ENCODE data around the gene PPFIA3. TPM values are rescaled to one million over a fixed set of nuclear protein-coding genes. Genes with fewer than 3 reads are reported as not detected.

The PPFIA3 gene
- polyA plus RNA-seq, 1 experiment: 0.63 TPM

- CTCF ChIA-PET: interaction anchor here (0.9 to 2.3 kb wide), 2 partner anchors 13 to 88 kb away, joined by 3 to 11 read pairs; no protein-coding TSS in a partner anchor
- no peak overlapping the region for H3K27ac ChIP-seq (ENCODE audit: low read depth, low read length)
- H3K9me3 ChIP-seq (ENCODE audit: control insufficient read depth, insufficient read depth, low read length): no peaks in the 10 kb centered on the region
- no peak overlapping the region for H3K4me3 ChIP-seq (ENCODE audit: low read depth, low read length)
- no peaks in the 10 kb centered on the region for H3K27me3 ChIP-seq (ENCODE audit: control insufficient read depth, insufficient read depth, low read length)
- DNase-seq (ENCODE audit: low read depth, low spot score): no peak
- POLR2A ChIA-PET: no interaction called here
- TF ChIP-seq CTCF (IDR thresholded peaks at IDR 0.05; ENCODE audit: low read depth, low read length): no peak
These were observed 8.8 kb upstream of the PPFIA3 start for GRCh38 chr19:49110567-49110966.

GRCh38 chr19:49111218-49111998 is 7.9 kb upstream of the PPFIA3 start:
- CTCF ChIA-PET: interaction anchor here (0.9 to 2.3 kb wide), 3 partner anchors 14 to 114 kb away, joined by 3 to 11 read pairs (median 3); no protein-coding TSS in a partner anchor
- TF ChIP-seq CTCF (IDR thresholded peaks at IDR 0.05; ENCODE audit: low read depth, low read length): no peak
- no peaks in the 10 kb centered on the region for H3K9me3 ChIP-seq (ENCODE audit: control insufficient read depth, insufficient read depth, low read length)
- H3K27ac ChIP-seq (ENCODE audit: low read depth, low read length): no peak overlapping the region
- H3K27me3 ChIP-seq (ENCODE audit: control insufficient read depth, insufficient read depth, low read length): no peaks in the 10 kb centered on the region
- H3K4me3 ChIP-seq (ENCODE audit: low read depth, low read length): no peak overlapping the region
- no peak for DNase-seq (ENCODE audit: low read depth, low spot score)
- POLR2A ChIA-PET: interaction anchor here (0.5 to 0.6 kb wide), 2 partner anchors 8 to 728 kb away, joined by 3 read pairs; no protein-coding TSS in a partner anchor

GRCh38 chr19:49113762-49114629 is 5.3 kb upstream of the PPFIA3 start, which contains the start of gene LIN7B:
TSS of gene LIN7B (plus strand) at chr19:49114370. CDS start at chr19:49114405, 35 bp downstream.
- no peaks in the 10 kb centered on the region for H3K27me3 ChIP-seq (ENCODE audit: control insufficient read depth, insufficient read depth, low read length)
- ChIA-PET CTCF (interaction anchor here (0.6 to 2.7 kb wide), 9 partner anchors 8 to 112 kb away, joined by 3 to 24 read pairs (median 6); no protein-coding TSS in a partner anchor), POLR2A (interaction anchor here (0.8 to 1.4 kb wide), 6 partner anchors 11 to 121 kb away, joined by 3 to 7 read pairs (median 4); partner anchors contain the start of genes GYS1 and RUVBL2)
- H3K4me3 ChIP-seq (ENCODE audit: low read depth, low read length): peak within 1 kb of the TSS; percentile 75
- no peaks in the 10 kb centered on the region for H3K9me3 ChIP-seq (ENCODE audit: control insufficient read depth, insufficient read depth, low read length)
- peak within 1 kb of the TSS; percentile 21 for H3K27ac ChIP-seq (ENCODE audit: low read depth, low read length)
- TF ChIP-seq CTCF (IDR thresholded peaks at IDR 0.05; ENCODE audit: low read depth, low read length): peak; percentile 36; the same call in 1 of the 2 replicates
- DNase-seq (ENCODE audit: low read depth, low spot score): no peak

- no peak for DNase-seq (ENCODE audit: low read depth, low spot score)
- ChIA-PET POLR2A (interaction anchor here (0.8 to 1.4 kb wide), 6 partner anchors 12 to 36 kb away, joined by 3 to 7 read pairs (median 4); no protein-coding TSS in a partner anchor), CTCF (interaction anchor here (0.6 to 2.7 kb wide), 7 partner anchors 9 to 111 kb away, joined by 4 to 24 read pairs (median 8); no protein-coding TSS in a partner anchor)
- H3K27me3 ChIP-seq (ENCODE audit: control insufficient read depth, insufficient read depth, low read length): no peaks in the 10 kb centered on the region
- peak overlapping the region; percentile 75 for H3K4me3 ChIP-seq (ENCODE audit: low read depth, low read length)
- peak overlapping the region; percentile 21 for H3K27ac ChIP-seq (ENCODE audit: low read depth, low read length)
- H3K9me3 ChIP-seq (ENCODE audit: control insufficient read depth, insufficient read depth, low read length): no peaks in the 10 kb centered on the region
- TF ChIP-seq CTCF (IDR thresholded peaks at IDR 0.05; ENCODE audit: low read depth, low read length): no peak
These were observed 4.5 kb upstream of the PPFIA3 start for GRCh38 chr19:49114630-49115363.
